GM13976 (cell line): ENCODE measurements around the gene JTB.

Experiments used
- DNase-seq: peaks from one replicate; pipeline ENCODE4 v3.0.0; 2012; ENCODE audit warnings: low spot score
- CTCF ChIP-seq: IDR thresholded peaks from 2 replicates; pipeline ENCODE4 v1.5.1; 2012; ENCODE audit warnings: borderline replicate concordance, mild to moderate bottlenecking; ENCODE audit not compliant: insufficient read depth; ENCODE audit errors: extremely low read depth, missing control alignments, control extremely low read depth
- in situ Hi-C: fragments of 300-500 bp; cut with MboI; formaldehyde crosslinking; loops from one replicate; pipeline ENCODE4 v1.12.0; 2022; ENCODE audit warnings: low sequenced_read_pairs, mixed read lengths, inconsistent platforms; ENCODE audit not compliant: unreplicated experiment

Gene JTB

GRCh38 chr1:153976819-153977249, 640 bp downstream of the JTB start:
- no peak for TF ChIP-seq CTCF
- in situ Hi-C loops, result no loop called here
- DNase-seq, result no peak

GRCh38 chr1:153973525-153973924, 3.9 kb downstream of the JTB start:
- in situ Hi-C loops, result no loop called here
- DNase-seq, result no peak
- TF ChIP-seq CTCF, result no peak

GRCh38 chr1:153973071-153973470, 4.4 kb downstream of the JTB start:
- no peak for DNase-seq
- no peak for TF ChIP-seq CTCF
- in situ Hi-C loops, result no loop called here

- in situ Hi-C loops, result no loop called here
- no peak for TF ChIP-seq CTCF
- no peak for DNase-seq
These were observed 7.1 kb downstream of the JTB start for GRCh38 chr1:153970346-153970745.

GRCh38 chr1:153968972-153969371, 8.5 kb downstream of the JTB start:
- no peak for TF ChIP-seq CTCF
- DNase-seq, result no peak
- in situ Hi-C loops, result no loop called here

GRCh38 chr1:153968408-153968807, 9.1 kb downstream of the JTB start:
- no peak for TF ChIP-seq CTCF
- no peak for DNase-seq
- in situ Hi-C loops, result no loop called here

GRCh38 chr1:153968000-153968363, 9.5 kb downstream of the JTB start:
- no peak for DNase-seq
- in situ Hi-C loops, result no loop called here
- no peak for TF ChIP-seq CTCF
